Islet of Langerhans (tissue), 1 donor: ENCODE data around the gene RABGEF1.
"Not testable (repeated sequence)": the region's sequence is repeated elsewhere in the genome, so short reads cannot be mapped to it uniquely, and the experiment has no call there.

Experiments
- FAIRE-seq: peaks from one replicate; lab custom pipeline; 2011; peaks lifted over from hg19 to GRCh38; lab: Jason Lieb, UNC

The RABGEF1 gene

GRCh38 chr7:66735850-66736249 is 4.7 kb upstream of the RABGEF1 start:
- no peak for FAIRE-seq

DNA sequence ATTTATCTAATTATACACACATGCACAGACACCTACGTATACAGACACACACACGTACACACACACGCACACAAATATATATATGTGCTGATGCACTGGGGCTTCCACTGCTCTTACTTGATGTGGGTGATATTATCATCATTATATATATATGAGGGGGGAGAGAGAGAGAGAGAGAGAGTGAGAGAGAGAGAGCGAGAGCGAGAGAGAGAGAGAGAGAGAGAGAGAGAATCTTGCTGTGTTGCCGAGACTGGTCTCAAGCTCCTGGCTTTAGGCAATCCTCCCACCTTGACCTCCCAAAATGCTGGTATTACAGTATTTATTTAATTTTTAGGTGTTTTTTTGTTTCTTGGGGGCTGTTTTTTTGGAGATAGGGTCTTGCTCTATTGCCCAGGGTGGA is 3.6 kb upstream of the RABGEF1 start:
- no peak for FAIRE-seq

- FAIRE-seq: no peak
These were observed 2.9 kb upstream of the RABGEF1 start for GRCh38 chr7:66737667-66738066.

DNA sequence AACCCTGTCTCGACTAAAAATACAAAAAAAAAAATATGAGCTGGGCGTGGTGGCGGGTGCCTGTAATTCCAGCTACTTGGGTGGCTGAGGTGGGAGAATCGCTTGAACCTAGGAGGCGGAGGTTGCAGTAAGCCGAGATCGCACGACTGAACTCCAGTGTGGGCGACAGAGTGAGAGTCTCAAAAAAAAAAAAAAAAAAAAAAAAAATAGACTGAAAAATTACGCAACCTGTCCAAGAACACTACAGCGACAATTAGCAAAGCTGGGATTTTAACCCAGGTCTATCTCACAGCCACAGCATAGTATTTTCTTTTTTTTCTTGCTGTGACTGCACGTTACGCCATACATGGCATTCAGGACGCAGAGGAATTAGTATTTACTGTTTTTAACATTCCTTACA is 1.1 kb upstream of the RABGEF1 start:
- no peak for FAIRE-seq

DNA sequence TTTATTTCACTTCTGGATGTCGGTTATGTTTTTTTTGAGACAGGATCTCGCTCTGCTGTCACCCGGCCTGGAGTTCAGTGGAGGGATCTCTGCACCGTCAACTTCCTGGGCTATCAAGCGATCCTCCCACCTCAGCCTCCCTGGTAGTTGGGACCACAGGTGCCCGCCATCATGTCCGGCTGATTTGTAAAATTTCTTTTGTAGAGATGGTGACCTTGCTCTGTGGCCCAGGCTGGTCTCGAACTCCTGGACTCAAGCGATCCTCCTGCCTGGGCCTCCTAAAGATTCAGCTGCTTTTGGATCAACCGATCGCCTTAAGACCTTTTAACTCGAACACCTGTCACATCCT is 606 bp upstream of the RABGEF1 start:
- no peak for FAIRE-seq

DNA sequence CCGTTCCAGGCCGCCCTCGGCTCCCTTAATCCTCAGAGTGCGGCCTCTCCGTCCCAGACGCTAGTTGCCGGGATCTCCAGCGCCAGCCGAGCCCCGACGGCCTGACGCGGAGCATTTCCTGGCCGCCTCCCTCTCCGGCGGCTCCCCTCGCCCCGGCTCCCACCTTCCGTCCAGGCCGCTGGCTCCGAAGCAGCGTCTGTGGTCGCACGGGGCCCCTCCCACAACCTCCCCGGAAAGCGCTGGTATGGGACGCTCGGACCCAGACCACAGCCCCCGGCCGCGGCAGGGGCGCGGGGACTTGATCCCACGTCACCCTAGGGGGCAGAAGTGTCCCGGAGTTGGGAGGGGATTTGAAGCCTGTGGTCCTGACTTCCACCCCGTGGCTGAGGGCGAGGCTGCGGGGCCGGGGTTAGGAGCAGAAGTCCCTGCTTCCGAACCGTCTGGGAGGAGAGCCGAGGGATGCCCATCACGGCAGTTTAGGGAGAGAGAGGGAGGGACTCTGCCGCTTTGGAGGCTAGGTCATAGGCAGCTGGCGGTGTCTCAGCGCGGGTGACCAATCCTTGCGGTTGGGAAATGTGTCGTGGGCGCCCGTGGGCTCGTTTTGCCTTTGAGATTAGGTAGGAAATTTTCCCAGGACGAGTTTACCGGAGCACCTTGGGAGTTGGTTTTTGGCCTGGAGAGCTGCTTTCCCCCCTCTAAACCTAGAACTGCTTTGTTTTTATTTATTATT is 612 bp downstream of the RABGEF1 start:
- not testable (repeated sequence) for FAIRE-seq

DNA sequence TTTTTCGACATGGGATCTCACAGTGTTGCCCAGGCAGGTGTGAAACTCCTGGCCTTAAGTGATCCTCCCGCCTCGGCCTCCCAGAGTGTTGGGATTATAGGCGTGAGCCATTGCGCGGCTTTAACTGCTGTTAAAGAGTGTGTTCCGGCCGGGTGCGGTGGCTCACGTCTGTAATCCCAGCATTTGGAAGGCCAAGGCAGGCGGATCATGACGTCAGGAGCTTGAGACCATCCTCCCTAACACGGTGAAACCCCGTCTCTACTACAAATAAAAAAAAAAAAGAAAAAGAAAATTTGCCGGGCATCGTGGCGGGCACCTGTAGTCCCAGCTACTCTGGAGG is 1.1 kb downstream of the RABGEF1 start:
- no peak for FAIRE-seq

GRCh38 chr7:66742298-66742697 is 1.8 kb downstream of the RABGEF1 start:
- FAIRE-seq: not testable (repeated sequence)

DNA sequence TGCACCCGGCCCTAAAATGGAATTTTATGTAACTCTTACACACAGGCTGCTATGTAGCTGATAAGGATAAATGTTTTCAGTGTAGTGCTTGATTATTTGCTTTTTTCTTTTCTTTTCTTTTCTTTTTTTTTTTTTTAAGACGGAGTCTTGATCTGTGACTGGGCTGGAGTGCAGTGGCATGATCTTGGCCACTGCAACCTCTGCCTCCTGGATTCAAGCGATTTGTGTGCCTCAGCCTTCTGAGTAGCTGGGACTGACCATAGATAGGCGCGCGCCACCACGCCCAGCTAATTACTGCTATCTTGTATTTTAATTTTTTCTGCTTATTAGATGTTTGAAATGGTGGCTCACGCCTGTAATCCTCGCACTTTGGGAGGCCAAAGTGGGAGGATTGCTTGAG is 3.4 kb downstream of the RABGEF1 start:
- FAIRE-seq: no peak

DNA sequence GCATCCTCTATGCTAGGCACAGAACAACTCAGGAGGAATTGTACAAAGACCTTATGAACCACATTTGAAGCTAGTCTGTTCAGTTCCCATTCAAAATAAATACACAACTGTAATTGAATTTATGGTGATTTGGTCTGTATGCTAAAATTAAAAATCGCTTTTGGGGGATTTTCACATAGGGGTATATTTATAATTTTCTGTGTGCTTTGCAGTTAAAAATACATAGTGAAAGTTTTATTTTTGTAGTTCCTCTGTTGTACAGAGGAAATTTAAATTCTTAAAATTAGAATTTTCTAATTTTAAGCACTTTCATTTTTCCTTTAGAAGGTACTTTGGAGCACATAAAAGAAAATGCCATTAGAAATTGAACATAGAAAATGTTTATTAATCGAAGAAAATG is 6.9 kb downstream of the RABGEF1 start:
- no peak for FAIRE-seq

DNA sequence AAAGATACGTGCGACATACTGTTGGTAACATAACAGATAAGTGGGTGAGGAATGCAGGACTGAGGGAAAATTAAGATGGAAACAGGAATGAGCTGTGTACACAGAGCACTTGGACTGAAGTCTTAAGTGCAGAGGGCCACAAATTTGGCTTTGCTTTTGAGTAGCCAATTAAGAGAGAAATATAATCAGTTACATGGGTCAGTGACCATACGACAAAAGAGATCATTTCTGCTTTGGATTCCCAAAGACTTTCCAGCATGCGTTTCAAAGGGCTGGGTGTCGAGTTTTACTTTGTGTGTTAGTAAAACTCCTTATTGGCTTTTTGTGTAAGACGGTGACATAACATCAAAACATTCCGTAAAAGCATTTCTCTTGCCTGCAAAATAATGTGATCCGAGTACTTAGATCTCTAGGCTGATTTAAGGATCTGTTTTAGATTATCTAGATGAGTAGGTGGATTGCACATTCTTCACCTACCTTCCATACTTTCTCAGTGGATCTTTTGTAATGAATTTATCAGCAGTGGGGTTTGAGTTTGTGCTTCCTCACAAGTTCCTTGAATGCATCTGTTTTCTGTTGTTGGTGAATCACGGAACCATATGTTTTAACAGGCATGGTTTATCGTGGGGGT is 7.5 kb downstream of the RABGEF1 start:
- no peak for FAIRE-seq

DNA sequence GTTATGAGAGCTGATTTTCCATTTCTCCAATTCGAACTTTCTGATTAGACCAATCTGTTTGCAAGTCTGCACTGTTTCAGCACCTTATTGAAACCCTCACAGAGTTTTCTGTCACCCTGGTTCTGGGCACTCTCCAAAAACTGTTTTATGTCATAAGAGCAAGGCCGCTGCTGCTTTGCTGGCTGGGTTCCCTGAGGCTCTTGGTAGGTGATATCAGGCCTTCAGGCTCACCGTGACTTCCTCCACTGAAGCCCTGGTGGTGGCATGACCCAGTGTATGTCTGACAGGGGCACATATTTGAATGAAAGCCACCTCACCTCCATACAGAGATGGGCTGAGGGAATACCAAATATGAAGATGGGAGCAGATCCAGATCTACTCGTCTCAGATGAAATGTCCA is 8.3 kb downstream of the RABGEF1 start:
- FAIRE-seq: no peak

- FAIRE-seq: no peak
These were observed 11.4 kb downstream of the RABGEF1 start for GRCh38 chr7:66751945-66752344.

DNA sequence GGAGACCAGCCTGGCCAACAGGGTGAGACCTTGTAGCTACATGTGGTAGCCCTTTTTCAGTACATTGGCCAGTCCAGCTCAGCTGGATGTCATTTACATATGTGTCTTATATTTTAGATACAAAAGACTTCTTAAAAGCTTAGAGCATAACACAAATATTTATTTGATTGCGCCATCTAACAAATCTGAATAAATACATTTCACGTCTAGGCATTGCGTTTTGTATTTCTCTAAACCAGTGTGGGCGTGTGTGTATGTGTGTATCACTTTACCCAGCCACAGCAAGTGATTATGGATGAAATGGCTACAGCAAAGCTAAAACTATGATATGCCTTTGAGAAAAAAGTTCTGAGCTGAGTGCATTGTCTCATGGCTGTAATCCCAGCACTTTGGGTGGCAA is 14.0 kb downstream of the RABGEF1 start:
- FAIRE-seq: no peak

- FAIRE-seq: not testable (repeated sequence)
These were observed 14.5 kb downstream of the RABGEF1 start for GRCh38 chr7:66755059-66755458.

DNA sequence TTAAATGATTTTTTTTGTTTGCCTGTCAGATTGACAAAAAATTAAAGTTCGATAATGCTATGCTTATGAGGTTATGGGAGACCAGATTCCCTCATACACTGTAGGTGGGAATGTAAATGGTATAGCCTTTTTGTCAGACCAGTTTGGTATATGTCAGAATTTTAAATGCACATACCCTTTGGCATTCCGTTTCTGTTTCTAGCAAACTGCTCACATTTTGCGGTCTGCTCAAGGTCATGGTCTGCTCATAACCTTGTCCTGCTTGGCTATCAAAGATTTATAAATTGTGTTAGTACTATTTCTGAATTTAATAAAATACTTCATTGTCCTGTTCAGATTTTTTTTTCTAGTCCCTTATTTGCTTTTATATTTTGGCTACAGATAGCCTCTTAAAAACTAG is 15.7 kb downstream of the RABGEF1 start:
- FAIRE-seq: not testable (repeated sequence)

DNA sequence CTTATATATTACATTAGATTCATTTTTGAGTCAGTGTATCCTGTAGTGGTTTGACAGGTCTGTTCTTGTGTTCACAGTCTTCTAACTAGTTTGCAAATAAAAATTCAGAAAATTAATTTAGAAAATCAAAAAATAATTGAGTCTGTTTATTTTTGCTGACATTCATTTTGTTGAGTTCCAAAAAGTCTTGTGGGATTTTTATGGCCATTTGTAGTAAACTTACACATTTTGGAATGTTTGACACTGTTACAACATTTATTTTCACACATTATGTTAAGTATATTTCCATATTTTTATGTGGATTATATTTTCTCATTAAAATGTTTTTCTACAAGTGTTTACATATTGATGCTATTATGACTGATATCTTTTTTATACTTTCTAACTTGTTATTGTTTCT is 16.4 kb downstream of the RABGEF1 start:
- FAIRE-seq: no peak

DNA sequence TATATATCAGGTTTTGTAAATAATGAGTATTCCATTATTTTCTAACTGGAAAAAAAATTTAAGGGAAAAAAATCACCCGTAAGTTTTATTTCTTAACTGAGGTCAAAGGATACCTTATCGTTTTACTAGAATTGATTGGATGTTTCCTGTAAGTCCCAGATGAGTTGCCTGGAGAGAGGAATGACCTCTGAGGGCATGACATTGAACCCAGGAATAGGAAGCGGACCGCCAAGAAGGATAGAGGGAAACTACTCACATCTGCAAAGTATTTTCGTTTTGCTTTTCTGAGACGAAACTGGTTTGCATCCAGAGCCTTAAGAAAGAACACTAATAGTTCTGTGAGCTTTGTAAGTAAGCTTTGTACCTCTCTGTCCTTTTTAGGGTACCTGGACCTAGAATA is 17.4 kb downstream of the RABGEF1 start:
- no peak for FAIRE-seq

- no peak for FAIRE-seq
These were observed 18.6 kb downstream of the RABGEF1 start for GRCh38 chr7:66758950-66759628.

DNA sequence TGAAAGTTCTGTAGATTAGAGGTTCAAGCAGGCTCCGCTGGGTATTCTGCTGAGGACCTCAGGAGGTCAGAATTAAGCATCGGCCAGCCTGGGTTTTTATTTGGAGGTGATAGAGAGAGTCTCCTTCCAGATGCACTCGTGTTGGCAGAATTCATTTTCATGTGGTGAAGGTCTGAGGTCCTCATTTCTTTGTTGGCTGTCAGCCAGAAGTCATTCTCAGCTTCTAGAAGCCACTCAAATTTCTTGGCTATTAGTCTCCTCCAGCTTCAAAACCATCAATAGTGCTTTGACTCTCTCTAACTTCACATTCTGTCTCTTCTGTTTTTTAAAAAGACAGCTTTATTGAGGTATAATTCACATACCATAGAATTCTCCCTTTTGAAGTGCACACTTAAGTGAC is 22.6 kb downstream of the RABGEF1 start:
- not testable (repeated sequence) for FAIRE-seq

DNA sequence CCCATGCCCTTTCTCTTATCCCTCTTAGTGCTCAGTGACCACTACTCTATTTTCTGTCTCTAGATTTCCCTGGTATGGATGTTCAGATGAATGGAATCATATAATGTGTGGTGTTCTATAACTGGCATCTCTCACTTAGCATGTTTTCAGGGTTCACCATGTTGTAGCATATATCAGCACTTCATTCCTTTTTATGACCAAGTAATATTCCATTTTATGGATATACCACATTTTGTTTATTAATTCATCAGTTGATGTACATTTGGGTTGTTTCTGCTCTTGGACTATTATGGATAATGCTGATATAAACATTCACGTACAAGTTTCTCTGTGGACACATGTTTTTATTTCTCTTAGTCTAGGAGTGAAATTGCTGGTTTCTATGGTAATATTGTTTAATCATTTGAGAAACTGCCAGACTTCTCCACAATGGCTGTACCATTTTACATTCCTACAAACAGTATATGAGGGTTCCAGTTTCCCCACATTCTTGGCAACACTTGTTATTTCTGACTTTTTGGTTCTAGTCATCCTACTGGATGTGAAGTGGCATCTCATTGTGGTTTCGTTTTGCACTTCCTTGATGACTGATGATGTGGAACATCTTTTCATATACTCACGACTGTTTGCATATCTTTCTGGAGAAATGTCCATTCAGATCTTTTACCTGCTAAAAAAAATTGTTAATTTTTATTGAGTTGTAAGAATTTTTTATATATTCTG is 23.3 kb downstream of the RABGEF1 start:
- not testable (repeated sequence) for FAIRE-seq

- not testable (repeated sequence) for FAIRE-seq
These were observed 24.4 kb downstream of the RABGEF1 start for GRCh38 chr7:66764905-66765304.
